OCI-LY7 (cell line): ENCODE results near the gene TMEM185B.

Source experiments
- EZH2phosphoT487 ChIP-seq: fragments of 200-600 bp; sonication (generic); IDR thresholded peaks from 2 replicates; pipeline ENCODE4 v1.6.1; 2018; ENCODE audit warnings: low read depth, borderline replicate concordance, mild to moderate bottlenecking, mixed run types, antibody characterized with exemption, low read length, moderate library complexity, mixed read lengths
- TF ChIP-seq, protein P1 (sequence below): fragments of 200-600 bp; sonication (generic); conservative IDR thresholded peaks from 2 replicates; pipeline ENCODE4 v1.5.1; 2014; ENCODE audit warnings: mild to moderate bottlenecking, antibody characterized with exemption, low read length, moderate library complexity, mixed read lengths

DNA sequence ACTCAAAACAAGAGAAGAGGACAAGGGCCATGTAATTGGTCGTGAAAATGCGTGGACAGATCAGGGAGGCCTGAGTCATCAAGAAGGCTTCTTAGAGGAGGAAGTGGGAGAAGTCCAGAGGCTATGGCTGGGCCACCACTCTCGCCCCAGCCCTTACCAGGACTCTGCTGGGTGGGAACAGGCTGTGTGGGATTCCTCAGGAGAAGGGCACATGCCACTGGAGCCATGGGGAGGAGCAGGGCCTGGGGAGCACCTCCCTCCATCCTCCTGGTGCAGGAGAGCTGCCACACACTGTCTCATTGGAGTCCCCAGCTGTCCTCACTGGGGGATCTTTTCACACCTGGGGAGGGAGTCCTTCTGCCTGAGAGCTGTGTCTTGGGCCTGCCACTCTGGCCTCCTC, 20.0 kb upstream of the TMEM185B start:
- TF ChIP-seq, protein P1, sequence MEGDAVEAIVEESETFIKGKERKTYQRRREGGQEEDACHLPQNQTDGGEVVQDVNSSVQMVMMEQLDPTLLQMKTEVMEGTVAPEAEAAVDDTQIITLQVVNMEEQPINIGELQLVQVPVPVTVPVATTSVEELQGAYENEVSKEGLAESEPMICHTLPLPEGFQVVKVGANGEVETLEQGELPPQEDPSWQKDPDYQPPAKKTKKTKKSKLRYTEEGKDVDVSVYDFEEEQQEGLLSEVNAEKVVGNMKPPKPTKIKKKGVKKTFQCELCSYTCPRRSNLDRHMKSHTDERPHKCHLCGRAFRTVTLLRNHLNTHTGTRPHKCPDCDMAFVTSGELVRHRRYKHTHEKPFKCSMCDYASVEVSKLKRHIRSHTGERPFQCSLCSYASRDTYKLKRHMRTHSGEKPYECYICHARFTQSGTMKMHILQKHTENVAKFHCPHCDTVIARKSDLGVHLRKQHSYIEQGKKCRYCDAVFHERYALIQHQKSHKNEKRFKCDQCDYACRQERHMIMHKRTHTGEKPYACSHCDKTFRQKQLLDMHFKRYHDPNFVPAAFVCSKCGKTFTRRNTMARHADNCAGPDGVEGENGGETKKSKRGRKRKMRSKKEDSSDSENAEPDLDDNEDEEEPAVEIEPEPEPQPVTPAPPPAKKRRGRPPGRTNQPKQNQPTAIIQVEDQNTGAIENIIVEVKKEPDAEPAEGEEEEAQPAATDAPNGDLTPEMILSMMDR, result no peak
- TF ChIP-seq EZH2phosphoT487, result no peak
